Fibroblast of peridontal ligament (primary cell): ENCODE data around the gene DDR2.
"Not testable (repeated sequence)": the region's sequence is repeated elsewhere in the genome, so short reads cannot be mapped to it uniquely, and the experiment has no call there.

Experiments used
- DNase-seq: peaks from one replicate; pipeline ENCODE4 v3.0.0-alpha.2; 2010; ENCODE audit errors: extremely low read depth

DDR2 gene

GRCh38 chr1:162757476-162757875 is 125.2 kb downstream of the DDR2 start:
- no peak for DNase-seq

- no peak for DNase-seq
Observed at GRCh38 chr1:162765788-162766187, 133.5 kb downstream of the DDR2 start.

- peak; percentile 59 for DNase-seq
Observed at GRCh38 chr1:162772571-162773154, 140.4 kb downstream of the DDR2 start.

DNA sequence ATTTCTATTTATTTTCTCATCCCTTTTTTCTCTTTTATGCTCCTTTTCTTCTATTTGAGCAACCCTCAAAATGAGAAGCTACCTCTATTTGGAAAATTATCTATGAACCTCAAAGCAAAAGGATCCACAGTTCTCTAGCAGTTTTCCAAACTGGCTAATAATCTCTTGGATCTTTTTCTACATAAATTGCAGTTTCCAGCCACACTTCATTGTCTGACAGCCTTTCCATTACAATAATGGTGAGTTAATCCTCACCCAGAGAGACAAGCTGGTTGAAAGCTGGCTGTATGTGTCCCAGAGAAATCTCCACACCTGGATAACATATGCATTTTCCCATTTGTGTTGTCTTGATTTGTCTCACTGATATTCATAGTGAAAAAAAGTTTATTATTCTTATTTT is 141.7 kb downstream of the DDR2 start:
- no peak for DNase-seq

DNA sequence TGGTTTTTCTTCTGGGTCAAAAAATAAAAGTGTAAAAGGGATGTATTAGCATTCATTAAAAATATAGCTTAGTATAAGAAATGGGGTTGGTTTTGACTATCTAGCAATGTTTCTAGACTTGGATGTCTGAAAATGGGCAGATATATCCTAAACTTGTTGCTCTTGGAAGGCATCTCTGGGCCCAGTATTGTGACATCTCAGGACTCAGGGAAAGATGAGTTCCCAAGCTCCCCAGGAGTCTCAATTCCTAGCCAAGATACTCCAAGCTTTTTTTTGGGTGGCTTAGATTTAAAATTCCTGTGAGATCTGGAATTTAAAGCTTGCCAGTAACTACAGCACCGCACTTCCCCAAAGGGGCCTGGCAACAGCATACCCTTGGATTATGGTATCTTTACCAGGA is 146.8 kb downstream of the DDR2 start:
- no peak for DNase-seq

DNA sequence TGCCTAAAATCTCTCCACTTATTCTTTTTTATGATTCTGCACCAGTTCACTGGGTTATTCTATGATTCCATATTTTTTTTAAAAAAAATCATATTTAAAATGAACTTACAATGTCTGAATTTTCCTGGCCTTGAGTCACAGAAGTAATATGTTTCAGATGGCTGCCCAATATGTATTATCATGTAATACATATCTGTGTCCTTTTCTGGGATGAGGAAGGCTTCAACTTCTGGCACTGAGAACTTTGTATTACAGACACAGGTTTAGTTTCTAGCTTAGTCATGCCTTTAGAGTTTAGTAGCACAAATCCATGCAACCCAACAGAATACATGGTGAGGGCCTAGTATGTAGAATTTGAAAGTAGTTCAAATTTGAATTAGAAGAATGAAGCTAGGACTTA is 150.4 kb downstream of the DDR2 start:
- DNase-seq, result peak; percentile 21

DNA sequence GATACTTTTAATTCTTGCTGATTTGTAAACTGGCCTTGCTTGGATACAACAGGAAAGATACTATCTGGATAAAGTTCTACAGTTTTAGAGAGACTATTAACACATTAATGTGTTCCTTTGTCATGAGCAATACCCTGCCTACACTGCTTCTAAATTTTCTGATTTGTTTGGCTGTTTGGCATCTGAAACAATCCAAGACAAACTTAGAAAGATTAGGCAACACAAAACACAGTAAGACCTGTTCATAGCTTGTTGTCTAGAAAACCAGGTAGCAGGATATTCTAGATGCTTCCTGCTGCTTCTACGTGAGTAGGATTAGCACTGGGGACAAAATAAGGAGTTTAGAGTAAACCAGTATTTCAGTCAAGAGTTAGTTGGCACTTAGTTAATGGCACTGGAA is 152.7 kb downstream of the DDR2 start:
- not testable (repeated sequence) for DNase-seq

DNA sequence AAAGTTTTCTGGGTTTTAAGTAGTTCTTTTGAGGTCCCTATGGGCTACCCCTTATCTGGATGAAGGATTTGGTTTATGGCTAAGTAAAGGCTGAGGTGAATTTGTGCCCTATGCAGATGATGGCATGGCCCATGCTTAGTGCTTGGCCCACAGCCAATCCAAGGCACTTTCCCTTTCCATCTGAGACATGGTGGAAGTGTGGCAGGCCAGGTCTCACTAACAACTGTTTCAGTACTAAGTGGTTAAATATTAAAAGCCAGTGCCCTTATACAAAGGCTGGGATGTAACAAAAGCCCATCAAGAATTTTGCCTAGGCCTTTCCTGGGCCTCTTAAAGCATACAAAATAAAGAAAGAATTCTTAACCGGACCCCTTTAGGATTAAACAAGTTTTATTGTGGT is 156.5 kb downstream of the DDR2 start:
- not testable (repeated sequence) for DNase-seq

- DNase-seq, result peak; percentile 40
Observed at GRCh38 chr1:162790303-162790984, 158.2 kb downstream of the DDR2 start, which contains the start of gene HSD17B7. TSS of gene HSD17B7 (plus strand) at chr1:162790702. CDS start at chr1:162790801, 99 bp downstream.

DNA sequence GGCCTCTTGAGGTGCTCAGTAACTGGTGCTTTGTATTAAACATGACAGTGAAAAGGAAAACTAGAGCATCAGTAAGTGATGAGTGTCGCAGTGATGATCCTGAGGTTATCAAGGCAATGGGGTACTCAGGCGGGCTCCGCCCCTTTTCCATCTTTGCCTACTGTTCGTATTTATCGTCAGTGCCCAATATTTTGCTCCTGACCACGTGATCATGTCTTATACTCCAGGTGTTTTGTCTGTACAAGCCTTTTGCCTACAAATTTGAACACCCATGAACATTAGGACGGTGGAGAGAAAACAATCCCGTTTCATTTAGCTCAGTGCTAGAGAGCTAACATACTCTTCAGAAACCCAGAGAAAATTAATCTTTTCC is 158.7 kb downstream of the DDR2 start:
- not testable (repeated sequence) for DNase-seq

- DNase-seq, result not testable (repeated sequence)
Observed at GRCh38 chr1:162794284-162794683, 162.0 kb downstream of the DDR2 start.

- DNase-seq, result not testable (repeated sequence)
Observed at GRCh38 chr1:162796617-162797279, 164.5 kb downstream of the DDR2 start.

DNA sequence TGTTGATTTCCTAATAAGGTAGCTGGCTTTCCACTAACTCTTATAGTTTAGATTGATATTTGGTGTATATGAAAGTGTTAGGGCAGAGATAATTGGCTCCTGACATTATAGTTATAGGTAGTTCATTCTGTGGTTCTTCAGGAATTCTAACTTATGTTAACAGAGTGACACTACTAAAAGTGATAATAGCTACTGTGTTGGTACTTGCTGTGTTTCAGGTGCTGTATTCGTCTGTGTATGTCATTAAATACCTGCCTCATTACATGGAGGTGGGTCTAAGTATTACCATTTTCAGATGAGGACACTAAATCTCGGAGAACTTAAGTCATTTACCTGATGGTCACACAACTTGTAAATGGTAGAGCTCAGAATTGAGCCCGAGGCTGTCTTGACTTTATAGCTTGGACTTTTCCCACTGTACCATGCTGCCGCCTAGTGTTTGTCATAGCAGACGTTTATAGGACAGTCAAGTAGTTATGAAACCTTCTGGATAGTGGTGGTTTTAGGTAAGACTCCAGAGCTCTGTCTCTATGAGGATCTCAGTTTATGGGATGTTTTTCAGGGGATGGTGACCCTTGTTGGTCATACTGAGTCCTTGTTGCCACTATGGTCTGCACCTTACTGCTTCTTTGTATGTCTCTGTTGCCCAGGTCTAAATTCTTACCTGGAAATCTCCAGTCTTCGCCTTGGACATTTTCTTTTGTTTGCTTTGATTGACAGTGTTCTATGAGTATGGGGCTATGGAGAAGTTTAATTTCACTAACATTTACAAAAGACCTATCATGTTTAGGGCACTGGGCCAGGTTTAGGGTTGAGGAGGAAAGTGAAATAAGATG is 167.9 kb downstream of the DDR2 start:
- peak; percentile 83 for DNase-seq

DNA sequence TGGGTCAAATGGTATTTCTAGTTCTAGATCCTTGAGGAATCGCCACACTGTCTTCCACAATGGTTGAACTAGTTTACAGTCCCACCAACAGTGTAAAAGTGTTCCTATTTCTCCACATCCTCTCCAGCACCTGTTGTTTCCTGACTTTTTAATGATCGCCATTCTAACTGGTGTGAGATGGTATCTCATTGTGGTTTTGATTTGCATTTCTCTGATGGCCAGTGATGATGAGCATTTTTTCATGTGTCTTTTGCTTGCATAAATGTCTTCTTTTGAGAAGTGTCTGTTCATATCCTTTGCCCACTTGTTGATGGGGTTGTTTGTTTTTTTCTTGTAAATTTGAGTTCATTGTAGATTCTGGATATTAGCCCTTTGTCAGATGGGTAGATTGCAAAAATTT is 175.2 kb downstream of the DDR2 start:
- DNase-seq, result not testable (repeated sequence)

DNA sequence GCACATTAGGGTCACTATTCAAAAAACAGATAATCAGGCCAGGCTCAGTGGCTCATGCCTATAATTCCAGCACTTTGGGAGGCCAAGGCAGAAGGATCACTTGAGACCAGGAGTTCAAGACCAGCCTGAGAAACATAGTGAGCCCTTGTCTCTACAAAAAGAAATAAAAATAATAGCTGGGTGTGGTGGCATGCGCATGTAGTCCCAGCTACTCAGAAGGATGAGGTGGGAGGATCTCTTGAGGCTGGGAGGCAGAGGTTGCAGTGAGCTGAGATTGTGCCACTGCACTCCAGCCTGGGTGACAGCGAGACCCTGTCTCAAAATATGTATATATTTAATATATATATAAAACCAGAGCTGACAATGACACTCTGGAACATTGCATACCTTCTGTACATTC is 180.1 kb downstream of the DDR2 start:
- DNase-seq, result not testable (repeated sequence)

DNA sequence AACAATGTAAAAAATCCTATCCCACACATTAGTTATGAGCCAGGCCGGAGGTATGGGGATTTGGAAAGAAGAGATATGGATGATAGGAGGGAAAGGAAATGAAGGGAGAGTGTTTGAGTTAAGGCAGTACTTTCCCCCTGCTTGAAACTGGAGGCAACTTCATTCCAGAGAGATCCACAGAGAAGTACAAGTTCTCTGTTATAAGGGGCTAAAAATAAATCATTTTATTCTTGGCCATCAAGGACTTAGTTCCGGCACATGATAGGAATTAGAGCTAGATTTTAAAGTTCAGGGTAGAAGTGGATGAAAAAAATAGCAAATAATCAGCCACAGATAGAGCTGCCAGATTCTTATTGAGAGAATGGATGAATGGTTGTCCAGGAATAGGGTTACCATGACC is 185.9 kb downstream of the DDR2 start:
- not testable (repeated sequence) for DNase-seq

DNA sequence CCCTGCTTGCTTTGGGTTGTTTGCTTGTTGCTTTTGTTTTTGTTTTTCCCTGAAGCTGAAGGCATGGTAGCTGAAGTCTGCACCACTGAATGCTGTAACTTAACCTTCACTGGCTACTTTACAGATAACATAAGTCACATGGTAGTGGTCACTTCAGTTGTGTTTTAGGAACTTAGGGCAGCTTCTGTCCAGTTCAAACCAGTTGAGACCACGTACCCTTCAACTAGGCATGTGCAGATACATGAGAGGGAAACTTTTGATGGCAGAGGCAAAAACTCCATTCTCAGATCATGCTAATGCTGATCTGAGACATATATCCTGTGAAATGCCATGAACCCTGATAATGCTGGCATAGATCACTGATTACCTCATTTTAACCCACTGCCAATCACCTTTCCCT is 186.4 kb downstream of the DDR2 start:
- DNase-seq, result not testable (repeated sequence)

GRCh38 chr1:162822391-162823200 is 190.3 kb downstream of the DDR2 start:
- no peak for DNase-seq

- no peak for DNase-seq
Observed at GRCh38 chr1:162823231-162823630, 191.0 kb downstream of the DDR2 start.

DNA sequence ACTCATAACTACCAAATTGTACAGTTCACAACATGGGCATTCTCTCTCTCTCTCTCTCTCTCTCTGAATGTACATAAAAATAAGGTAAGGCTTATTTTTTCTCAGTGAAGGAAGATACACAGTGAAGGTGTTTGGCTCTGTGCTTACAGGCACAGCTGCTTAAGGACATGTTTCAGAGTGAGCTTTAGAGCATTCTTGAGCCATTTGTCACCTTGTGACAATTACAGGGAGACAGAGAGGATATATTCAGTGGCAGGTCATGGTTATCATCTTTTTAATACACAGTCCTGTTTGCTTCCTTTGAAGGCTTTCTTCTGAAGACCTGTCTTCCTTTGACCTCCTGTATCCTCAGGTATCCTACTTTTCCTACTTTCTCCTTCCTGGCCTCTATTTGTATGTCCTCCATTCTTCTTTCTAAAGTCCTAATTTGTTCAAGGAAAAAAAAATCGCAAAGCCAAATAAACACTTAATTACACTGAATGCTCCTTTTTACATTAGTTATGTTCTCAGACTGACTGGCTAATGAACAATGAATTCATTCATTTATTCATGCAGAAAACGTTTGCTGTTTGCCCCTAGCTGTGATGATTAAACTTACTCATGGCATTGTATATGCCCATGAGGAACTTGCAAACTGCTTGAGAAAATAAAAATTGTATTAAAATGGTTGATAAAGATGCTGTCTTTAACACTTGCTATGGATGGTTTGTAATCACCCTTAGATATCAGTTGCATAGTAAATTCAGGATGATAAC is 191.7 kb downstream of the DDR2 start:
- no peak for DNase-seq

GRCh38 chr1:162829268-162829667 is 197.0 kb downstream of the DDR2 start:
- no peak for DNase-seq
